Hepatocyte (in vitro differentiated cells): Measurements from ENCODE around the gene IPO11.

Experiments used
- CTCF ChIP-seq: fragments of 200-600 bp; sonication (generic); IDR thresholded peaks from 2 replicates; pipeline ENCODE4 v1.5.1; 2016; ENCODE audit warnings: antibody characterized with exemption, mild to moderate bottlenecking; ENCODE audit not compliant: poor library complexity
- EZH2 ChIP-seq: fragments of 200-600 bp; sonication (generic); IDR thresholded peaks from 2 replicates; pipeline ENCODE4 v1.6.1; 2016; ENCODE audit warnings: antibody characterized with exemption, mild to moderate bottlenecking, borderline replicate concordance

- no peak for TF ChIP-seq CTCF
- no peak for TF ChIP-seq EZH2
These were observed 177.8 kb downstream of the IPO11 start for GRCh38 chr5:62590387-62590786.
